HFF-Myc (cell line): ENCODE results near the gene SLC35F1.
"Not testable (repeated sequence)": the region's sequence is repeated elsewhere in the genome, so short reads cannot be mapped to it uniquely, and the experiment has no call there.

ENCODE experiments used
- DNase-seq: peaks from one replicate; pipeline ENCODE4 v3.0.0-alpha.2; 2011; ENCODE audit warnings: low read depth; ENCODE audit errors: extremely low read depth
- H3K4me3 ChIP-seq: replicated peaks from 2 replicates; pipeline ENCODE4 v1.5.1; 2011; ENCODE audit warnings: low read depth, mild to moderate bottlenecking, control low read depth, low read length
- CTCF ChIP-seq: IDR thresholded peaks from 2 replicates; pipeline ENCODE4 v1.5.1; 2012; ENCODE audit warnings: mild to moderate bottlenecking, low read depth, low read length, control low read depth; ENCODE audit errors: missing control alignments

Gene SLC35F1

GRCh38 chr6:117906958-117907600 is at the start of gene SLC35F1:
SLC35F1 (plus strand) TSS chr6:117907264.
- H3K4me3 ChIP-seq: peak within 1 kb of the TSS; percentile 20
- peak; percentile 33 for TF ChIP-seq CTCF
- no peak for DNase-seq

- H3K4me3 ChIP-seq, DNase-seq: not testable (repeated sequence)
Measured at GRCh38 chr6:117858601-117859000, 48.5 kb upstream of the SLC35F1 start.

DNA sequence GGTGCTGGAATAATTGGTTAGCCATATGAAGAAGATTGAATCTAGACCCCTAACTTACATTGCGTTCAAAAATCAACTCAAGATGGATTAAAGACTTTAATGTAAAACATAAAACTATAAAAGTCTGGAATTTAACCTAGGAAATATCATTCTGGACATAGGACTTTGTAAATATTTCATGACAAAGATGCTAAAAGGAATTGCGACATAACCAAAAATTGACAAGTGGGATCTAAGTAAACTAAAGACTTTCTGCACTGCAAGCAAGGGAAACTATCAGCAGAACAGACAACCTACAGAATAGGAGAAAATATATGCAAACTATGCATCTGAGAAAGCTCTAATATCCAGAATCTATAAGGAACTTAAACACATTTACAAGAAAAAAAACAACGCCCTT is 45.5 kb upstream of the SLC35F1 start:
- no peak for DNase-seq
- H3K4me3 ChIP-seq: no peak overlapping the region
- no peak for TF ChIP-seq CTCF

GRCh38 chr6:117866561-117866960 is 40.5 kb upstream of the SLC35F1 start:
- H3K4me3 ChIP-seq: no peak overlapping the region
- TF ChIP-seq CTCF: no peak
- no peak for DNase-seq

DNA sequence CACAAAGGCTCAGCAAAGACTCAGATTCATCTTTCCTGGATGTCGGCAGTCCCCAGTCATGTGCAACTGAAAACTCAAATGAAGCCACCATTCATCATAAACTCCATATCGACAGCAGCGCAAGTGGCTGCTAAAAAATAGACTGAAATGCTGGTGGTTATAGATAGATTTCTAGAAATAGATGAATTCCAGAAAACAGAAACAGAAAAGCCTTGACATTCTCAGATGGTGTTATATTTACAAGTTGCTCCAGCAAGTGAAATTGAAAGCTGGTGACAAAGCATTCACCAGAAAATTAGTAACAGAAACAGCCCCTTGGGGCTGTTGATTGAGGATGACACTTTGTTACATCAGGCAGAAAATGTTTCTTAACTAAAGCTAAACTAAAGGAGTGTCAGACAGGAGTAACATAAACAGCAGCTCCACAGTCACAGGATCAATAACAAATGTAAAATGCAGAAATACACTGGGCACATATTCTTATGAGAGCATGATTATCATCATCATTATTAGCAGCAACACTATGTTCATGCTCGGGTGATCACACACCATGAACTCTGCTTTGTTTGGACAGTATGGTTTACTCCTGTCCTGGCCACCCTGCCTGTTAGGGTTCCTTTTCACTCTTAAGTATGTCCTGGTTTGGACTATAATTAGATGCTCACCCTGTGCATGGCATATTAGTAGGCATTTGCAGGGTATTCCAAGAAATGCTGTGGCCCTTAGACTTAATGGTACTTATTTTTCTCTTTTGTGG is 36.4 kb upstream of the SLC35F1 start:
- DNase-seq: no peak
- H3K4me3 ChIP-seq: no peak overlapping the region
- TF ChIP-seq CTCF: no peak

- H3K4me3 ChIP-seq: no peak overlapping the region
- no peak for TF ChIP-seq CTCF
- DNase-seq: no peak
Measured at GRCh38 chr6:117880824-117881223, 26.2 kb upstream of the SLC35F1 start.

GRCh38 chr6:117890172-117890571 is 16.9 kb upstream of the SLC35F1 start:
- DNase-seq: no peak

More at GRCh38 chr6:117890172-117890571, 16.9 kb upstream of the SLC35F1 start:
- H3K4me3 ChIP-seq: no peak overlapping the region
- TF ChIP-seq CTCF: no peak
